SK-N-MC (cell line): ENCODE results near the gene PRCP.

ENCODE experiments used
- EZH2 ChIP-seq: fragments of 200-600 bp; sonication (generic); IDR thresholded peaks from one replicate; pipeline ENCODE4 v1.6.1; 2017; ENCODE audit warnings: antibody characterized with exemption
- FOXP2 ChIP-seq: optimal IDR thresholded peaks from 2 replicates; pipeline ENCODE3; 2011; ENCODE audit warnings: mild to moderate bottlenecking, moderate library complexity; ENCODE audit not compliant: insufficient read depth; ENCODE audit errors: extremely low read length, control extremely low read depth
- POLR2AphosphoS5 ChIP-seq: IDR thresholded peaks from 2 replicates; pipeline ENCODE4 v1.6.1; 2012; ENCODE audit warnings: mild to moderate bottlenecking, low read depth, low read length, borderline replicate concordance

- TF ChIP-seq EZH2 (no peak), FOXP2 (no peak), POLR2AphosphoS5 (no peak)
Observed at GRCh38 chr11:82832983-82833382, 67.2 kb downstream of the PRCP start.
